T-helper 2 cell treated with Interferon-gamma antibody and Interleukin-4, amounts not matched to agents 5 μg/mL and 100 μg/mL, for 36 hours (primary cell): Measurements from ENCODE around the gene FRMD8.
A peak's percentile ranks its signal among the peaks of the same experiment; 100 is the strongest.

Source experiments
- DNase-seq: peaks from one replicate; pipeline ENCODE4 v3.0.0; 2021; ENCODE audit warnings: low spot score
- H3K27ac Mint-ChIP-seq: one replicate; pipeline ENCODE4 v1.8.0; 2021; ENCODE audit warnings: mild to moderate bottlenecking, mixed read lengths
- H3K27me3 Mint-ChIP-seq: one replicate; pipeline ENCODE4 v1.8.0; 2021; ENCODE audit warnings: low read depth, mixed read lengths
- H3K36me3 Mint-ChIP-seq: one replicate; pipeline ENCODE4 v1.8.0; 2021; ENCODE audit warnings: low read depth, mixed read lengths
- H3K4me1 Mint-ChIP-seq: one replicate; pipeline ENCODE4 v1.8.0; 2021; ENCODE audit warnings: low read depth, mixed read lengths
- H3K4me3 Mint-ChIP-seq: one replicate; pipeline ENCODE4 v1.8.0; 2022; ENCODE audit warnings: mild to moderate bottlenecking, moderate library complexity, mixed read lengths
- H3K9me3 Mint-ChIP-seq: one replicate; pipeline ENCODE4 v1.8.0; 2021; ENCODE audit warnings: mixed read lengths

FRMD8 gene

GRCh38 chr11:65380460-65381119, 5.8 kb upstream of the FRMD8 start:
- no peak for DNase-seq
- Mint-ChIP-seq H3K9me3 (no peaks in the 10 kb centered on the region), H3K27me3 (no peaks in the 10 kb centered on the region), H3K4me3 (peak overlapping the region; percentile 53), H3K36me3 (peaks cover 3% of the 10 kb centered on the region), H3K27ac (peak overlapping the region; percentile 55), H3K4me1 (peaks cover 35% of the 10 kb centered on the region)

GRCh38 chr11:65381716-65382032, 4.8 kb upstream of the FRMD8 start:
- DNase-seq: peak; percentile 56
- H3K9me3 Mint-ChIP-seq: no peaks in the 10 kb centered on the region
- no peaks in the 10 kb centered on the region for H3K27me3 Mint-ChIP-seq
- peak overlapping the region; percentile 98 for H3K27ac Mint-ChIP-seq
- H3K4me3 Mint-ChIP-seq: peak overlapping the region; percentile 89
- peaks cover 3% of the 10 kb centered on the region for H3K36me3 Mint-ChIP-seq
- peaks cover 35% of the 10 kb centered on the region for H3K4me1 Mint-ChIP-seq

GRCh38 chr11:65382033-65382803, 4.2 kb upstream of the FRMD8 start, which contains the start of gene SLC25A45:
Gene SLC25A45 (minus strand): TSS chr11:65382646. CDS start chr11:65381951, 695 bp downstream.
- Mint-ChIP-seq H3K36me3 (peaks cover 4% of the 10 kb centered on the region), H3K27me3 (no peaks in the 10 kb centered on the region), H3K4me1 (peaks cover 35% of the 10 kb centered on the region), H3K27ac (peak within 1 kb of the TSS; percentile 98), H3K9me3 (no peaks in the 10 kb centered on the region), H3K4me3 (peak within 1 kb of the TSS; percentile 89)
- peak; percentile 96 for DNase-seq

- peaks cover 37% of the 10 kb centered on the region for H3K4me1 Mint-ChIP-seq
- no peaks in the 10 kb centered on the region for H3K9me3 Mint-ChIP-seq
- peak overlapping the region; percentile 98 for H3K27ac Mint-ChIP-seq
- H3K4me3 Mint-ChIP-seq: peak overlapping the region; percentile 89
- DNase-seq: no peak
- H3K36me3 Mint-ChIP-seq: peaks cover 4% of the 10 kb centered on the region
- H3K27me3 Mint-ChIP-seq: no peaks in the 10 kb centered on the region
These were observed 3.6 kb upstream of the FRMD8 start for GRCh38 chr11:65382804-65383368.

- H3K36me3 Mint-ChIP-seq: peaks cover 11% of the 10 kb centered on the region
- no peaks in the 10 kb centered on the region for H3K27me3 Mint-ChIP-seq
- peaks cover 46% of the 10 kb centered on the region for H3K4me1 Mint-ChIP-seq
- DNase-seq: no peak
- peak overlapping the region; percentile 98 for H3K27ac Mint-ChIP-seq
- H3K9me3 Mint-ChIP-seq: no peaks in the 10 kb centered on the region
- peak overlapping the region; percentile 89 for H3K4me3 Mint-ChIP-seq
These were observed 2.7 kb upstream of the FRMD8 start for GRCh38 chr11:65383778-65384177.

GRCh38 chr11:65384301-65384889, 2.0 kb upstream of the FRMD8 start:
- Mint-ChIP-seq H3K9me3 (no peaks in the 10 kb centered on the region), H3K36me3 (peaks cover 14% of the 10 kb centered on the region), H3K4me1 (peaks cover 51% of the 10 kb centered on the region), H3K4me3 (peak overlapping the region; percentile 89), H3K27me3 (no peaks in the 10 kb centered on the region), H3K27ac (peak overlapping the region; percentile 98)
- DNase-seq: no peak

GRCh38 chr11:65388731-65389130, 2.3 kb downstream of the FRMD8 start:
- H3K27me3 Mint-ChIP-seq: no peaks in the 10 kb centered on the region
- peak overlapping the region; percentile 78 for H3K4me3 Mint-ChIP-seq
- no peaks in the 10 kb centered on the region for H3K9me3 Mint-ChIP-seq
- peaks cover 18% of the 10 kb centered on the region for H3K36me3 Mint-ChIP-seq
- DNase-seq: no peak
- peaks cover 37% of the 10 kb centered on the region for H3K4me1 Mint-ChIP-seq
- H3K27ac Mint-ChIP-seq: peak overlapping the region; percentile 64

GRCh38 chr11:65389294-65389980, 3.0 kb downstream of the FRMD8 start:
- Mint-ChIP-seq H3K4me3 (peak overlapping the region; percentile 78), H3K9me3 (no peaks in the 10 kb centered on the region), H3K4me1 (peaks cover 30% of the 10 kb centered on the region), H3K27me3 (no peaks in the 10 kb centered on the region), H3K36me3 (peaks cover 18% of the 10 kb centered on the region), H3K27ac (peak overlapping the region; percentile 64)
- no peak for DNase-seq

- Mint-ChIP-seq H3K4me3 (no peak overlapping the region), H3K36me3 (peaks cover 18% of the 10 kb centered on the region), H3K27me3 (no peaks in the 10 kb centered on the region), H3K9me3 (no peaks in the 10 kb centered on the region), H3K4me1 (peaks cover 21% of the 10 kb centered on the region), H3K27ac (no peak overlapping the region)
- no peak for DNase-seq
These were observed 3.9 kb downstream of the FRMD8 start for GRCh38 chr11:65390099-65390941.

GRCh38 chr11:65390996-65391395, 4.6 kb downstream of the FRMD8 start:
- Mint-ChIP-seq H3K4me3 (no peak overlapping the region), H3K4me1 (peaks cover 18% of the 10 kb centered on the region), H3K27ac (no peak overlapping the region), H3K36me3 (peaks cover 20% of the 10 kb centered on the region), H3K27me3 (no peaks in the 10 kb centered on the region), H3K9me3 (no peaks in the 10 kb centered on the region)
- DNase-seq: no peak

- Mint-ChIP-seq H3K27ac (peak overlapping the region; percentile 65), H3K4me1 (peaks cover 18% of the 10 kb centered on the region), H3K36me3 (peaks cover 21% of the 10 kb centered on the region), H3K9me3 (no peaks in the 10 kb centered on the region), H3K27me3 (no peaks in the 10 kb centered on the region), H3K4me3 (no peak overlapping the region)
- DNase-seq: no peak
These were observed 5.9 kb downstream of the FRMD8 start for GRCh38 chr11:65392186-65392829.

- no peak for DNase-seq
- H3K9me3 Mint-ChIP-seq: no peaks in the 10 kb centered on the region
- H3K27me3 Mint-ChIP-seq: no peaks in the 10 kb centered on the region
- H3K36me3 Mint-ChIP-seq: peaks cover 24% of the 10 kb centered on the region
- H3K4me1 Mint-ChIP-seq: peaks cover 16% of the 10 kb centered on the region
- no peak overlapping the region for H3K4me3 Mint-ChIP-seq
- H3K27ac Mint-ChIP-seq: peak overlapping the region; percentile 65
These were observed 6.5 kb downstream of the FRMD8 start for GRCh38 chr11:65392899-65393298.
